SK-N-MC (cell line): ENCODE measurements around the gene UTP3.

ENCODE experiments used
- EZH2 ChIP-seq: fragments of 200-600 bp; sonication (generic); IDR thresholded peaks from one replicate; pipeline ENCODE4 v1.6.1; 2017; ENCODE audit warnings: antibody characterized with exemption
- FOXP2 ChIP-seq: optimal IDR thresholded peaks from 2 replicates; pipeline ENCODE3; 2011; ENCODE audit warnings: mild to moderate bottlenecking, moderate library complexity; ENCODE audit not compliant: insufficient read depth; ENCODE audit errors: extremely low read length, control extremely low read depth
- POLR2AphosphoS5 ChIP-seq: IDR thresholded peaks from 2 replicates; pipeline ENCODE4 v1.6.1; 2012; ENCODE audit warnings: mild to moderate bottlenecking, low read depth, low read length, borderline replicate concordance

GRCh38 chr4:70666369-70666768 lies 22.0 kb upstream of the UTP3 start, which contains the start of gene JCHAIN:
- TF ChIP-seq POLR2AphosphoS5 (no peak), EZH2 (no peak), FOXP2 (no peak)
